NCI-H1092 treated with DMSO at 0.1 percent for 48 hours (cell line): ENCODE measurements around the gene SSR1.
"Not testable (repeated sequence)": the region's sequence is repeated elsewhere in the genome, so short reads cannot be mapped to it uniquely, and the experiment has no call there.

Experiments used
- DNase-seq: peaks from one replicate; lab custom pipeline; 2025; lab: John Stamatoyannopoulos, UW

SSR1 gene

DNA sequence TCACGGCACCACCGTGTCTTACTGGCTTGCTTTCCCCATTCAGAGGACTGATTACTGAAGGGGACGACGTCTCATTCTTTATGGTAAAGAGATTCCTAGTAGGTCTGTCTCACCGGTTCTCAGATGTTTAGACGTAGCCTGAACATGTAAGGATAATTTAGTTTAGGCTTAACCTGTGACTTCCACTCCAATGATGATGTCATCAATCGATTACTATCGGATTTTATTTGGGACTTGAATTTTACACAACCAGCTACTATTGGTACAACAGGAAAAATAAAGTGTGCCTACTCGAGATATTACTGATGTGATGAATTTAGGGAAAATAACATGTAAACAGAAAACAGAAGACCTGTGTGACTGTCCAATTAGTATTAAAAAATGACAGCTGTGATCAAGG lies 4.5 kb upstream of the SSR1 start:
- no peak for DNase-seq

DNA sequence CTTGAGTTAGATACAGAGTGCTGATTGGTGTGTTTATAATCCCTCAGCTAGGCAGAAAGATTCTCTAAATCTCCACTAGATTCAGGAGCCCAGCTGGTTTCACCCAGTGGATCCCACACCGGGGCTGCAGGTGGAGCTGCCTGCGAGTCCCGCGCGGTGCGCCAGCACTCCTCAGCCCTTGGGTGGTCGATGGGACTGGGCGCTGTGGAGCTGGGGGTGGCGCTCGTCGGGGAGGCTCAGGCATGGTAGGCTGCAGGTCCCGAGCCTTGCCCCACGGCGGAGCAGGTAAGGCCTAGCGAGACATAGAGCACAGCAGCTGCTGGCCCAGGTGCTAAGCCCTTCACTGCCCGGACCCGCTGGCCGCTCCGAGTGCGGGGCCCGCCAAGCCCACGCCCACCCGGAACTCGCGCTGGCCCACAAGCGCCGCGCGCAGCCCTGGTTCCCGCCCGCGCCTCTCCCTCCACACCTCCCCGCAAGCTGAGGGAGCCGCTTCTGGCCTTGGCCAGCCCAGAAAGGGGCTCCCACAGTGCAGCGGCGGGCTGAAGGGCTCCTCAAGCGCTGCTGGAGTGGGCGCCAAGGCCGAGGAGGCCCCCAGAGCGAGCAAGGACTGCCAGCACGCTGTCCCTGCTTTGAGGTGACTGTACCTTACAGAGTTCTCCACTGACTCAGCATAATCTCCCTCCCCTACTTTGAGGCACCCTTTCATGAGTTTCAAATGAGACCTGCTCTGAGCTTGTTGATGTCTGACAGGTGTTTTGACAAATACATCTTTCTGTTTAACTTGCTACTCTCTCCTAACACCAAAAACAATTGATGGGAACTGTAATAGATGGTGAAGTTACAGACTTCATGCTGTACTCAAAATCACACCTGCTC lies 3.9 kb upstream of the SSR1 start:
- DNase-seq = no peak

DNA sequence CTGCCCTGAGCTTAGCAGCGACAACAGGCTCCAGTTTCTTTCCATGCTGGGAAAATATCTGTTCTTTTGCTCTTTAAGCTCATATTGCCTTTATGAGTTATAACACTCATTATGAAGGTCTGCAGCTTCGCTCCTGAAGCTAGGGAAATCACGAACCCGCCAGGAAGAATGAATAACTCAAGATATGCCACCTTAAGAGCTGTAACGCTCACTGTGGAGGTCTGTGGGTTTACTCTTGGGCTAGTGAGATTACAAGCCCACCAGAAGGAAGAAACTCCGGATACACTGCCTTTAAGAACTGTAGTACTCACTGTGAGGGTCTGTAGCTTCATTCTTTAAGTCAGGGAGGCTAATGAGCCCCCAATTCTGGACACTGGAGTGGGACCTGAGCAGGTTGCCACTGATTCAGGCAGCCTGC lies 3.0 kb upstream of the SSR1 start:
- DNase-seq = no peak

DNA sequence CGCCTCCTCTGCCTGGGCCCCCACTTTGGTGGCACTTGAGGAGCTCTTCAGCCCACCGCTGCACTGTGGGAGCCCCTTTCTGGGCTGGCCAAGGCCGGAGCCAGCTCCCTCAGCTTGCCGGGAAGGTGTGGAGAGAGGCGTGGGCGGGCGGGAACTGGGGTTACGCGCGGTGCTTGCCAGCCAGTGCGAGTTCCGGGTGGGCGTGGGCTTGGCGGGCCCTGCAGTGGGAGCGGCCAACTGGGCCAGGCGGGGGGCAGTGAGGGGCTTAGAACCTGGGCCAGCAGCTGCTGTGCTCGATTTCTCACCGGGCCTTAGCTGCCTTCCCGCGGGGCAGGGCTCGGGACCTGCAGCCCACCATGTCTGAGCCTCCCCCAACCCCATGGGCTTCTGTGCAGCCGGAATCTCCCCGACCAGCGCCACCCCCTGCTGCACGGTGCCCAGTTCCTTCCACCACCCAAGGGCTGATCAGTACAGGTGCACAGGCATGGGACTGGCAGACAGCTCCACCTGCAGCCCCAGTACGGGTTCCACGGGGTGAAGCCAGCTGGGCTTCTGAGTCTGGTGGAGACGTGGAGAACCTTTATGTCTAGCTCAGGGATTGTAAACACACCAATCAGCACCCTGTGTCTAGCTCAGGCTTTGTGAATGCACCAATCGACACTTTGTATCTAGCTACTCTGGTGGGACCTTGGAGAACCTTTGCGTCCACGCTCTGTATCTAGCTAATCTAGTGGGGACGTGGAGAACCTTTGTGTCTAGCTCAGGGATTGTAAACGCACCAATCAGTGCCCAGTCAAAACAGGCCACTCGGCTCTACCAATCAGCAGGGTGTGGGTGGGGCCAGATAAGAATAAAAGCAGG lies 2.3 kb upstream of the SSR1 start:
- not testable (repeated sequence) for DNase-seq

DNA sequence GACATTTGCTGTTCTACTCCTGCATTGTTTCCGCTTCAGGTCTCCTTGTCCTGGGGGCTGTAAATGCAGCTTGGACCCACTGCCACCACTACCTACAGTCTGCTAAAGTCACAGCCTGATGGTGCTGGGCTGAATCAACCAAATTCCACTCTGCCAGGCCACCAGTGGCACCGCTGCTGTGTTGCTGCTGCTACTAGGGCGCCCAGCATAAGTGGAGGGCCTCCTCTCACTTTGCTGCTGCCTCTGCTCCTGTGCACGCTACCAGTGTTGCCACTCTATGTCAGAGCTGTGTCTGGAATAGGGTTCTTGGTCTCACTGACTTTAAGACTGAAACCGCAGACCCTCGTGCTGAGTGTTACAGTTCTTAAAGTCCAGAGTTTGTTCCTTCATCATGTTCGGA lies 1.4 kb upstream of the SSR1 start:
- no peak for DNase-seq

DNA sequence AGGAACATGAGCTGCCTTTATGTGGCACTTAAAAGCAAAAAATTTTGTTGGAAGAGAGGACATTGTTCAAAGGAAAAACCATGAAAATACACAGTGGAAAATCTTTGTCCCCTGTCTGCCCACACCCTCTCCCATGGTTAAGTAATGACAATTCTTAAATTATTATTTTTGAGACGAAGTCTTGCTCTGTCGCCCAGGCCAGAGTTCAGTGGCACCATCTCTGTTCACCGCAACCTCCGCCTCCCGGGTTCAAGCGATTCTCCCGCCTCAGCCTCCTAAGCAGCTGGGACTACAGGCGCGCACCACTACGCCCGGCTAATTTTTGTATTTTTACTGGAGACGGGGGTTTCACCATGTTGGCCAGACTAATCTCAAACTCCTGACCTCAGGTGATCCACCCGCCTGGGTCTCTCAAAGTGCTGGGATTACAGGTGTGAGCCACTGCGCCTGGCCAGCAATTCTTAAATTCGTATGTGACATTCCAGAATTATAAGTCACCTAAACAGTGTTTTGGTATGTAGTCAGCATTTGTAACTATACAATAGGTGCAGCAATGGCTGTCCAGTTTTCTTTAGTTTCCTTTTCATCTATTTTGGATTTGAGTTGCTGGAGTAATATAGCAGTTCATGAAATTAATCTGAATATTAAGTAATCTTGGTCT lies 636 bp upstream of the SSR1 start:
- no peak for DNase-seq

DNA sequence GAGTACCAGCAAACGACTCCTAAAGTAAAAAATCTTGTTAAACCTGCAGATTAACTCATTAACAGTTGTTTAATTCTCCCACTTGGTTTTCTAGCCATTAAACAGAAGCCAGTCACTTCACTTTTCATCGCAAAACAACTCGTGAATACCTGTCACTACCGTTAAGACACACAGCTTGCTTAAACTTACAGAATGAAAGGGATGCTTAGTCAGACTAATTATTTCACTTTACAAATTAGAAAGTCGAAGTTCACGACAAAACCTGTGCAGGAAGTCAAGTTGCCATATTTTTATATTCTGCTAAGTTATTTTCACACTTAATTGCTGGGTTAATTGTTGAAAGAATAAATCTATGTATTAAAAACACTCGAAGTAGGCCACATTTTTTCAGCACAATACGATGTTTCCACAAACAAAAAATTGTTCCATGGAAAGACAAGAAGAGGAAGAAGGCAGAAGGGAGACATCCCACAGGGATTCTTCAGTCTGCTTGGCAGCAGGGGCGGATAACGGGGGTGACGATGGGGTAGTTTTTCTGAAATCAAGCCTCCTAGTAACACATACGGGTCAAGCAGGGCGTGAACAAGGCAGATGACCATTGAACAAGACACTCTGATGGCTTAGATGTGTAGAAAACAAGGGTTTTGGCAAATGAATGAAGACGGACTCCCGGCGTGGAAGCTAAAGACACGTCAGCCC lies 933 bp downstream of the SSR1 start:
- no peak for DNase-seq

DNA sequence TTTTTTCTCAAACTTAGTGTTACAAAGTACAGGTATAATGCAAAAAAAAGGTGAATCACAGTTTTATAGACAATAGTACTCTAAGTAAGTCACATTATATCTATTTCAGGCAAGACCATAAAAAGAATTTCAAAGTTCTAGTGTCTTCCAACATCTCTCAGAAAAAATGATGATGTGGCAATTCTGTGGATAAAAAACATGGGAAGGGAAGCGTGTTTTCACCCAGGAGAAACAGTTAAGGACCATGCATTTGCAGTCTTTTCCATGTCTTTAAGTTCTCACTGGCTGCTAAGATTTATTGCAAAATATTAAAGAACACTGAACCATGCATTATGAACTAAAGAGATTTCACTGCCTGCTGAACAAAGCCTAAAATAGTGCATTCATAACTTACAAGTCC lies 1.8 kb downstream of the SSR1 start:
- no peak for DNase-seq

DNA sequence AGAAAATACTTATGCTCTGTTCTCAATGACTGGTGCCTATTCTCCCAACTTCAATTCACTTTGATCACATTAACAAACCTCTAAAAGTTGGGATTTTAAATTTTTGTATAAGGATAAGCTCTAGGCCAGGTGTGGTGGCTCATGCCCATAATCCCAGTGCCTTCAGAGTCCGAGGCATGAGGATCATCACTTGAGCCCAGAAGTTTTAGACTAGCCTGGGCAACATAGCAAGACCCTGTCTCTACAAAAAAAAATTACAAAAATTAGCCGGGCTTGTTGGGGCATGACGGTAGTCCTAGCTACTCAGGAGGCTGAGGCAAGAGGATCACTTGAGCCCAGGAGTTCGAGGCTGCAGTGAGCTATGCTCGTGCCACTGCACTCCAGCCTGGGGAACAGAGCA lies 3.9 kb downstream of the SSR1 start:
- DNase-seq = no peak

DNA sequence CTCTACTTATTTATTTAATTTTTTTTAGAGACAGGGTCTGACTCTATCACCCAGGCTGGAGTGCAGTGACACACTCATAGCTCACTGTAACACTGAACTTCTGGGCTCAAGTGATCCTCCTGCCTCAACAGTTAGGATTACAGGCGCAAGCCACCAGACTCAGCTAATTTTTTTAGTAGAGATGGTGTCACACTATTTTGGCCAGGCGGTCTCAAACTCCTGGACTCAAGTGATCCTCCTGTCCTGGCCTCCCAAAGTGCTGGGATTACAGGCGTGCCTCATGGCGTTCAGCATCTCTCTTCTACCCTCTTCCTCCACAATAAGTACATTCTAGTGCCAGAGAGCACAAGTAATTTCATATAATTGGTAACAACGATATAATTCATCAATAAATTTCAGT lies 5.5 kb downstream of the SSR1 start:
- no peak for DNase-seq

DNA sequence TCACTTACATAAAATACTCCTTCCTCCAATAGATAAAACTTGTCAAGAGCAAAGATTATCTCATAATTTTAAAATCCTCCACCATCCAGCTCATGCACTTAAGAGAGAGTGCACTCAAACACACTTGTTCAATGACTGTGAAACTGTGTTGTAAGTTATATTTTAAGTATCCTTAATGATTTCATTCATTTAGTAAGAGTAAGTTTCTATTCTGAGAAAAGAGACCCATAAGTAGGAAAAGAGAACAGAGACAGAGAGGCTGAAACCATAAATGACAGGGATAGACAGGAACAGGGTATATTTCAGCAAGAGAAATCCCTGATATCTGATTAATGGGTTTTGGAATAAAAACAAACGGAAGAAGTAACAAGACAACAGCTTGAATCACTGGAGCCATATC lies 8.2 kb downstream of the SSR1 start:
- DNase-seq = no peak

DNA sequence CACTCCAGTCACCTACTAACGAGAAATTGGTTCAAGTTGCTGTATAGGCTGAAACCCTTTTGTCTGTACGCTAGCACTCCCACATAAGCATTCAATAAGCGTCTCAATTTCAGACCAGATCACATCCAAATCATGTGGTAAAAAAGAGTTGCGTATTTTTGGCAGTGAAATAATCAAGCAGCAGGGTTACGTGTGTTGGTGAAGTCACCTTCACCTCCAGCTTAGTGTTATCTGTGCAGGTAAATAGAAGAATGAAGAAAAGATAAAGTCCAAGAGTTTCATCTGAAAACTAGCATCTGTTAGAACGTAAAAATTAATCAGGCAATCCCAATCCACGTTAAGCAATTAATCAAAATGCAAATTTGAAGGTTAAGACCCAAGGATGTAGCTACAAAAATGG lies 11.3 kb downstream of the SSR1 start:
- no peak for DNase-seq

DNA sequence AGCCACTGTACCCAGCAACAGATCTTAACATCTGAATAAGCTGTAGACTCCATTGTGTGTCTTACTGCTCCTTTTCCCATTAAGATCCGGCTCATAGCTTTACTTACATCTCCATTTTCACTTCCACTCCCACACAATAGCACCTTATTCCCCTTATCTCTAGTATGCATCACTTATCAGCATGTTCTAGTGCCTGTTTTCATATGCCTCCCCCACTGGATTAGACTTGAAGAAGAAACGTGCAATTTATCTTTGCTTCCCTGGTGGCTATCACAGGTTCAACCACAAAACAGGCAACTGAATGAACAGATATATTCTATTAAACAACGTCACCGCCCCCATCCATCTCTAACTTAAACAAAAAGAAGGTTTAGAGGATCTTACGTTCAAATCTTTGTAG lies 12.1 kb downstream of the SSR1 start:
- no peak for DNase-seq

DNA sequence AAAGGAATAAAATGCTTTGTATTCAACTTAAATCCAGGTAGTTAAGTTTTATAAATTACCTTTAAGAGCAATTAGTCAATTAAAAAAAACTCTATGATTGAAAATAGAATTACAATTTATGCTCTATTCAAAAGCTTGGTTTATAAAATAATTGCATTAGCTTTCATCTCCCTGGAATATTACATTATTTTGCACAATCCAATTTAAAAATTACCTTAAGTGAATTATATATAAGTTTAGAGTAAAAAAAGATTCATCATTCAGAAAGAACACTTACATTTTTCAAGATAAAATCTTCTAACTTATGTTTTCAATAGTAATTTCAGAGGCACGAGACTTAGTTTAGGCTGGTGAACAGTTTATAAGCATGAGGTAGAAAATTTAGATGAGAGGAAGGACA lies 14.9 kb downstream of the SSR1 start:
- DNase-seq = no peak

DNA sequence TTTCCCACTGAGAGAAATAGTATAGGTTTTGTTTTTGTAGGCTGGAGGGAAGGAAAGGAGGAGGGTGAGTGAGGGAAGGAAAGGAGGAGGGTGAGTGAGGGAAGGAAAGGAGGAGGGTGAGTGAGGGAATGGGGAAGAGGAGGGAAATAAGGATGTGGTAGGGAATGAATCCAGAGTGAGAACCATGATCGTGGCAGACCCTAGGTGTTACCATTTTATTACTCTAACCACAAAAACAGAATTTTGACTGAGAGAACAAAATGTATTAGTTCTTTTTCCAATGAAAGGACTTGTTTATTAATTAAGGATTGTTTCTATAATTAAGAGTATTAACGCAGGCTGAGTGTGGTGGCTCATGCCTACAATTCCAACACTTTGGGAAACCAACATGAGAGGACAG lies 16.4 kb downstream of the SSR1 start:
- DNase-seq = no peak

DNA sequence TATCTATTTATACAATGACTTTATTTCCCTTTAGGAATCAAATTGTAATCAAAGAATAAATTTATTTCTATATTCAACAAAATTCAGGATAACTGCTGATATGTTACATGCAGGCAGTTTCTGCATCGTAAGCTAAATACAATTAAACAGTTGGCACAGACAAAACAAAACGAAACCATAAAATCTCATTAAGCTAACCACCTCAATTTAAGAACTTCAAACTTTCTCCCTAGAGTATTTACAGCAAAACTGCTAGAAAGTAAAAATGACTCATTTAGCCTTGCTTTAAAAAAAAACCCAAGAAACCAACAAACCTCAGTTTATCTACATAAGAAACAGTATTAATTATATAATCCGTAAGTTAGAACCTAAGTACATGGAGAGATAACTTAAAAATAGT lies 17.1 kb downstream of the SSR1 start:
- no peak for DNase-seq

DNA sequence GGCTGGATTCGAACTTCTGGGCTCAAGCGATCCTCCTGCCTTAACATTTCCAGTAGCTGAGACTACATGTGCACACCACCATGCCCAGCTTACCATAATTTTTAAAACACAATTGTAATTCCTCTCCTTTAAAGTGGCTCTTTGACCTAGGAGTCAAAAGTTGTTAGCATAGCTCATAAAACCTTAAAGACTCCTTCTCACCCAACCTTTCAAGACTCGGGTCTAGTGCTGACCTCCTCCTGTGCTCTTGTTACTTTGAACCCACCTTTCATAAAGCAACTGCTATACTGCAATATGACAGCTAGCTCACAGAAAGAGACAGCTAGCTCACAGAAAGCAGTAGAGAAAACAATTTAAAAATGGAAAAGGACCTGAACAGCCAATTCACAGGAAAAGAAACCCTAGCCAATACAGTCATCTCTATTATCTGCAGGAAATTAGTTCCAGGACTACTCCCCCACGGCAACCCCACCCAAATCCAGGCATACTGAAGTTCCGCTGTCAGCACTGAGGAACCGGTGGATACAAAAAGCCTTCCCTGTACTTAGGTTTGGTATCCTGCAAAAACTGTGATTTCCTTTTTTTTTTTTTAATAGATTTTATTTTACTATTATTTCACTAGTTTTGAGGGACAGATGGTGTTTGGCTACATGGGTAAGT lies 20.3 kb downstream of the SSR1 start:
- DNase-seq = no peak

DNA sequence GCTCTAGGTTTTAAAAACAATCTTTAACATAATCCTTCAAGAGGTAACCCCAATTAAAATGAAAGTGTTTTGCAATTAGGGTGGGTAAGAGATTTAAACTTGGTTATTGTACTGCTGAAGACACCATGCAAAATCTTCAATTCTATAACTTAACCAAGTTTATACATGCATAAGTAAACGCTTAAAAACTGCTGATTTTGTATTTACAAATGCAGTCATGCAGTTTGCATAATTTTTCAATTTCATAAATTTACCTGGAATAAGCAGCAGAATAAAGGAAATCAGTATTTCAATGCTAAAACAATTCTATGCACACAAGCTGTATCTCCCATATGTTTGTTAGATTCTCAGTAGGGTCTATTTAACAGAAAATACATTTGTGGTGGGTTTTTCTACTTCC lies 22.9 kb downstream of the SSR1 start:
- no peak for DNase-seq

DNA sequence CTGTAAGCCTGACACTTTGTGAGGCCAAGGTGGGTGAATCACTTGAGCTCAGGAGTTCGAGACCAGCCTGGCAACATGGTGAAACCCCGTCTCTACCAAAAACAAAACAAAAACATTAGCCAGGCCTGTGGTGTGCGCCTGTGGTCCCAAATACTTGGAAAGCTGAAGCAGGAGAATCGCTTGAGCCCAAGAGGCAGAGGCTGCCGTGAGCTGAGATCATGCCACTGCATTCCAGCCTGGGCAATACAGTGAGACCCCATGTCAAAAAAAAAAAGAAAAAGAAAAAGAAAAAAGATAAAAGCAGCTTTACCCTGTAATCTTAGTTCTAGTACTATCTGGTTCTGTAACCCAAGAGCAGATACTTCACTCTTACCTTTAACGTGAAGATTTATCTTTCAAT lies 27.6 kb downstream of the SSR1 start:
- no peak for DNase-seq

DNA sequence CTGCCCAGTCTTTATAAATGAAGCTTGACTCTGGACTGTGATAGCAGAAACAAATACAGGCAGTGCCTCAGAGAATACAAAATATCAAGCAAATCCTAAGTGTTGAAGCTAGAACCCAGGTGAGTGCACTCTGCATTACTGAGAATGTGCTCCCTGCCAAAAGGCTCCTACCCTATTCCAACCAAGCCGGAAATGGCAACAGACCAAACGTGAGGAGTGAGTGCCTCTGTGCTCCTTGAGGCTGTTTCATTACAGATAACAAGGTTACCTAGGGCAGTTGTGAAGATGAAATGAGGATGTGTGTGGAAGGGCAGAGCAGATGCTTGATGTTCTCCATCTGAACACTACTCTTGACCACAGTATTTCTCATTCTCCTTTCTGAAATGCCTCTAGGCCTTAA lies 29.3 kb downstream of the SSR1 start:
- DNase-seq = no peak

DNA sequence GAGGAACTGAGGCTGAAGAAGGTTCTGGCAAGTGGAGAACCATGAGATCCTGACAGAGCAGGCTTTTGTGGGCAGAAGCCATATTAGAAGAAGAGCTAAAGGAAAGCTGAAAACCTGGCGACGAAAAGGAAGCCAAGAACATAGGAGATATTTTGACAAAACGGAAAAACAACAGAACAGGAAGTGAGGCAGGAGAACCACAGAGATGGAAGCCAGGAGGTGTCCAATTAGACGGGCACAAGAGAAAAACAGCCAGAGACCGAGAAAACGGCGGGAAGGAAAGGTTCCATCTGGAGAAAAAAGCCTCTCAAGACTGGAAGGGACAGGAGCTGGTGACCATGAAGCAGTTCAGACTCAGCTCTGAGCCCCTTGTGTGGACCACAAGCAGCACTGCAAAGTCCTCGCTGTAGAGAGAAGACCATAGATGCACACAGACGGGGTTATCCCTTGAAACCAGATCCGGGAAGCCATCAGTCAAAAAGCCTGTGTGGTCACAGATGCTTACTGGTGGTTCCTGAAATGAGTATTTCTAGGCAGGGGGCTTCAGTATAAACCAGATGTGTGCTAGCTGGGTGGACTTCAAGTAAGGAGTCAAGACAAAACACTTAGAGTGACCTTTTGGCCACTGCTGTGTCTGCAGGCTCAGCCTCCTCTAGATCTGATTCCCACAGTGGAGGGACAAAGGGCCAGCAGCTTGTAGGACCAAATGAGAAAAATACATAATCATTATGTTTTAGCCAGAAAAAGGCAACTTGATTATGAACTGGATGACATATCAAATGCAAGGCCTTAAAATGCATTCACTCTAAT lies 30.7 kb downstream of the SSR1 start:
- DNase-seq = no peak
